ENCODE measurements around the gene FRS3. TPM values are rescaled to one million over a fixed set of nuclear protein-coding genes. Genes with fewer than 3 reads are reported as not detected.

Gene FRS3
- total and polyA plus RNA-seq, 9 of the 15 experiments (the other 6 are each of a cell fraction or from before 2014, with no cell fraction given): 0.03 to 3.7 (median 1.6) TPM

DNA sequence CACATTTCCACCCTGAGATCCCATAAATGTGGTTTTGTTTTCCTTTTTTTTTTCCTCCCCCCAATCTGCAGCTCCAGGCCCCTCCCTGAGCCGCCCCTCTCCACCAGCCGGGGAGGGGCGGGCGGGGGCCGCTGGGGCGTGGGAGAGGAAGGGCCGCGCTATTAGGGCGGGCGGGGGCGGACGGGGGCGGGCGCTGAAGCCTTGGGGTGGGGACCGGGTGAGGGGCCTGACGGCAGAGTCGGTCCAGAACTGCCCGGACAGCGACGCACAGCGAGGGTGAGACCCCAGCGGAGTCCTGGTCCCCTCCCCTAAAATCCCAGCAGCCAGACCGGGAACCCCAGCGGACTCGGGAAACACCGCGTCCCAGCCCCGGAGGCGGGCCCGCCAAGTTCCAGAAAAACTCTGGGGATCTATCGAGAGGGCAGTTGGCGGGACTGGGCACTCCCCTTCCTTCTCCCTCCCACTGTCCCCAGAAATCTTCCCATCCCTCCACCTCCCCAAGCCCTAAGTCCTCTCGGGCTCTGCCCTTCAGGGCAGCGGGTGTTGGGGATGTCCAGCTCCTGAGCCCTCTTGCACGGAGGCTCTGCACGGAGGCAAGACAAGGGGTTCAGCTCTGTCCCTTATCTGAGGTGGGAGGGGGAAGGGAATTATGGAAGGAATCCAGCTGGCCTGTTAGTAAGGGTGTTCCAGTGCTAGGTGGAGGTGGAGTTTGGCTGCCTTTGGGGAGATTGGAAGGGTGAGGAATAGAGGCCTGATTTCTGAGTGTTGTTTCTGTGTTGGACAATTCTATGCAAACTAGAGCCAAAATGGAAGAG is 1.1 kb upstream of the FRS3 start, which contains the start of gene PRICKLE4 (continued):
- TF ChIP-seq, protein P1, sequence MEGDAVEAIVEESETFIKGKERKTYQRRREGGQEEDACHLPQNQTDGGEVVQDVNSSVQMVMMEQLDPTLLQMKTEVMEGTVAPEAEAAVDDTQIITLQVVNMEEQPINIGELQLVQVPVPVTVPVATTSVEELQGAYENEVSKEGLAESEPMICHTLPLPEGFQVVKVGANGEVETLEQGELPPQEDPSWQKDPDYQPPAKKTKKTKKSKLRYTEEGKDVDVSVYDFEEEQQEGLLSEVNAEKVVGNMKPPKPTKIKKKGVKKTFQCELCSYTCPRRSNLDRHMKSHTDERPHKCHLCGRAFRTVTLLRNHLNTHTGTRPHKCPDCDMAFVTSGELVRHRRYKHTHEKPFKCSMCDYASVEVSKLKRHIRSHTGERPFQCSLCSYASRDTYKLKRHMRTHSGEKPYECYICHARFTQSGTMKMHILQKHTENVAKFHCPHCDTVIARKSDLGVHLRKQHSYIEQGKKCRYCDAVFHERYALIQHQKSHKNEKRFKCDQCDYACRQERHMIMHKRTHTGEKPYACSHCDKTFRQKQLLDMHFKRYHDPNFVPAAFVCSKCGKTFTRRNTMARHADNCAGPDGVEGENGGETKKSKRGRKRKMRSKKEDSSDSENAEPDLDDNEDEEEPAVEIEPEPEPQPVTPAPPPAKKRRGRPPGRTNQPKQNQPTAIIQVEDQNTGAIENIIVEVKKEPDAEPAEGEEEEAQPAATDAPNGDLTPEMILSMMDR (IDR thresholded peaks at IDR 0.05 in 2 of 3, conservative IDR thresholded peaks at IDR 0.05 in 1 of 3; ENCODE audit: insufficient read depth in 2 of 3, low read depth in 1 of 3, low read length in 3 of 3): no peak
- TF ChIP-seq TOE1 (IDR thresholded peaks at IDR 0.05; ENCODE audit: borderline replicate concordance) (peak; percentile 30; the same call in 1 of the 2 replicates), TOE1 (CRISPR knock-in tag; IDR thresholded peaks at IDR 0.05; ENCODE audit: borderline replicate concordance, low read depth) (no peak), RCOR1 (IDR thresholded peaks at IDR 0.05; ENCODE audit: borderline replicate concordance in 1 of 2, low read depth in 2 of 2, low read length in 2 of 2) (0 out of 4 replicates have a peak, but pooled peaks of 1 of the 2 experiments have one; percentile 14), ZFP1 (CRISPR knock-in tag; IDR thresholded peaks at IDR 0.05) (no peak), MBD2 (IDR thresholded peaks at IDR 0.05; ENCODE audit: borderline replicate concordance, low read depth) (no peak), SMARCA5 (IDR thresholded peaks at IDR 0.05) (0 out of 2 replicates have a peak, but pooled peaks have one; percentile 62), POLR2G (IDR thresholded peaks at IDR 0.05; ENCODE audit: low read depth, low read length) (0 out of 2 replicates have a peak, but pooled peaks have one; percentile 38), RBBP5 (IDR thresholded peaks at IDR 0.05; ENCODE audit: borderline replicate concordance, insufficient read depth, low read length, poor library complexity, severe bottlenecking) (peak; percentile 76), NFIC (IDR thresholded peaks at IDR 0.05) (peak; percentile 79), ZC3H8 (IDR thresholded peaks at IDR 0.05) (no peak), NRF1 (conservative IDR thresholded peaks at IDR 0.05 in 1 of 2, IDR thresholded peaks at IDR 0.05 in 1 of 2) (no peak), ZNF124 (CRISPR knock-in tag; IDR thresholded peaks at IDR 0.05) (no peak)
- TF ChIP-seq, protein P2, sequence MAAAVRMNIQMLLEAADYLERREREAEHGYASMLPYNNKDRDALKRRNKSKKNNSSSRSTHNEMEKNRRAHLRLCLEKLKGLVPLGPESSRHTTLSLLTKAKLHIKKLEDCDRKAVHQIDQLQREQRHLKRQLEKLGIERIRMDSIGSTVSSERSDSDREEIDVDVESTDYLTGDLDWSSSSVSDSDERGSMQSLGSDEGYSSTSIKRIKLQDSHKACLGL (CRISPR knock-in tag; IDR thresholded peaks at IDR 0.05; ENCODE audit: borderline replicate concordance, poor library complexity, severe bottlenecking): no peak
- TF ChIP-seq, protein P3, sequence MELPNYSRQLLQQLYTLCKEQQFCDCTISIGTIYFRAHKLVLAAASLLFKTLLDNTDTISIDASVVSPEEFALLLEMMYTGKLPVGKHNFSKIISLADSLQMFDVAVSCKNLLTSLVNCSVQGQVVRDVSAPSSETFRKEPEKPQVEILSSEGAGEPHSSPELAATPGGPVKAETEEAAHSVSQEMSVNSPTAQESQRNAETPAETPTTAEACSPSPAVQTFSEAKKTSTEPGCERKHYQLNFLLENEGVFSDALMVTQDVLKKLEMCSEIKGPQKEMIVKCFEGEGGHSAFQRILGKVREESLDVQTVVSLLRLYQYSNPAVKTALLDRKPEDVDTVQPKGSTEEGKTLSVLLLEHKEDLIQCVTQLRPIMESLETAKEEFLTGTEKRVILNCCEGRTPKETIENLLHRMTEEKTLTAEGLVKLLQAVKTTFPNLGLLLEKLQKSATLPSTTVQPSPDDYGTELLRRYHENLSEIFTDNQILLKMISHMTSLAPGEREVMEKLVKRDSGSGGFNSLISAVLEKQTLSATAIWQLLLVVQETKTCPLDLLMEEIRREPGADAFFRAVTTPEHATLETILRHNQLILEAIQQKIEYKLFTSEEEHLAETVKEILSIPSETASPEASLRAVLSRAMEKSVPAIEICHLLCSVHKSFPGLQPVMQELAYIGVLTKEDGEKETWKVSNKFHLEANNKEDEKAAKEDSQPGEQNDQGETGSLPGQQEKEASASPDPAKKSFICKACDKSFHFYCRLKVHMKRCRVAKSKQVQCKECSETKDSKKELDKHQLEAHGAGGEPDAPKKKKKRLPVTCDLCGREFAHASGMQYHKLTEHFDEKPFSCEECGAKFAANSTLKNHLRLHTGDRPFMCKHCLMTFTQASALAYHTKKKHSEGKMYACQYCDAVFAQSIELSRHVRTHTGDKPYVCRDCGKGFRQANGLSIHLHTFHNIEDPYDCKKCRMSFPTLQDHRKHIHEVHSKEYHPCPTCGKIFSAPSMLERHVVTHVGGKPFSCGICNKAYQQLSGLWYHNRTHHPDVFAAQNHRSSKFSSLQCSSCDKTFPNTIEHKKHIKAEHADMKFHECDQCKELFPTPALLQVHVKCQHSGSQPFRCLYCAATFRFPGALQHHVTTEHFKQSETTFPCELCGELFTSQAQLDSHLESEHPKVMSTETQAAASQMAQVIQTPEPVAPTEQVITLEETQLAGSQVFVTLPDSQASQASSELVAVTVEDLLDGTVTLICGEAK (IDR thresholded peaks at IDR 0.05): peak; percentile 18; the same call in 1 of the 2 replicates
- TF ChIP-seq, protein P3 (CRISPR knock-in tag; IDR thresholded peaks at IDR 0.05): no peak

All from K562 (cell line).